Thoracic aorta (tissue), 2 donors: ENCODE measurements around the gene GHRHR. TPM values are rescaled to one million over a fixed set of nuclear protein-coding genes. Genes with fewer than 3 reads are reported as not detected.

Experiments
- ATAC-seq: fragments of 150-250 bp; one replicate; pipeline ENCODE4 v1.8.0; 2017; ENCODE audit warnings: low read depth; ENCODE audit not compliant: insufficient number of reproducible peaks, low FRiP score
- DNase-seq: peaks from one replicate; pipeline ENCODE4 v3.0.0-alpha.2; 2020; ENCODE audit warnings: low spot score
- H3K27ac ChIP-seq, 2 donors: fragments of 200-600 bp; sonication (generic); 1 replicate in 1 of 2; 2 replicates in 1 of 2; pipeline ENCODE4 v1.5.1; 2016; ENCODE audit warnings: mild to moderate bottlenecking in 2 of 2, moderate library complexity in 2 of 2
- H3K27me3 ChIP-seq: fragments of 200-600 bp; sonication (generic); replicated peaks from 2 replicates; pipeline ENCODE4 v1.6.0; 2016; ENCODE audit warnings: mild to moderate bottlenecking; ENCODE audit not compliant: insufficient read depth
- H3K36me3 ChIP-seq: fragments of 200-600 bp; sonication (generic); one replicate; pipeline ENCODE4 v1.5.1; 2016
- H3K4me1 ChIP-seq, 2 donors: fragments of 200-600 bp; sonication (generic); 1 replicate in 1 of 2; 2 replicates in 1 of 2; pipeline versions ENCODE4 v1.5.1 to v1.6.0; 2016; ENCODE audit warnings: low read depth in 2 of 2, mild to moderate bottlenecking in 1 of 2; ENCODE audit not compliant: control insufficient read depth in 1 of 2
- H3K4me3 ChIP-seq: fragments of 200-600 bp; sonication (generic); 2 replicates; pipeline ENCODE4 v1.5.1; 2016; ENCODE audit warnings: mild to moderate bottlenecking
- H3K9me3 ChIP-seq: fragments of 200-600 bp; sonication (generic); 2 replicates; pipeline ENCODE4 v1.5.1; 2016
- total RNA-seq, 2 donors: library from RNA; depleted of rRNA; stranded (reverse); fragments of >200 nt; gene quantifications; one replicate each; pipeline versions ENCODE4 v1.1.0 to v1.2.3, GENCODE V29; 2016
- TF ChIP-seq, protein P1 (sequence below): fragments of 200-600 bp; sonication (generic); IDR thresholded peaks from one replicate; pipeline ENCODE4 v1.5.1; 2019; ENCODE audit warnings: antibody characterized with exemption

Gene GHRHR
- total RNA-seq, 2 donors from 2014 or later = not detected

- DNase-seq = no peak
- H3K4me1 ChIP-seq = no peaks in the 10 kb centered on the region
- TF ChIP-seq, protein P1, sequence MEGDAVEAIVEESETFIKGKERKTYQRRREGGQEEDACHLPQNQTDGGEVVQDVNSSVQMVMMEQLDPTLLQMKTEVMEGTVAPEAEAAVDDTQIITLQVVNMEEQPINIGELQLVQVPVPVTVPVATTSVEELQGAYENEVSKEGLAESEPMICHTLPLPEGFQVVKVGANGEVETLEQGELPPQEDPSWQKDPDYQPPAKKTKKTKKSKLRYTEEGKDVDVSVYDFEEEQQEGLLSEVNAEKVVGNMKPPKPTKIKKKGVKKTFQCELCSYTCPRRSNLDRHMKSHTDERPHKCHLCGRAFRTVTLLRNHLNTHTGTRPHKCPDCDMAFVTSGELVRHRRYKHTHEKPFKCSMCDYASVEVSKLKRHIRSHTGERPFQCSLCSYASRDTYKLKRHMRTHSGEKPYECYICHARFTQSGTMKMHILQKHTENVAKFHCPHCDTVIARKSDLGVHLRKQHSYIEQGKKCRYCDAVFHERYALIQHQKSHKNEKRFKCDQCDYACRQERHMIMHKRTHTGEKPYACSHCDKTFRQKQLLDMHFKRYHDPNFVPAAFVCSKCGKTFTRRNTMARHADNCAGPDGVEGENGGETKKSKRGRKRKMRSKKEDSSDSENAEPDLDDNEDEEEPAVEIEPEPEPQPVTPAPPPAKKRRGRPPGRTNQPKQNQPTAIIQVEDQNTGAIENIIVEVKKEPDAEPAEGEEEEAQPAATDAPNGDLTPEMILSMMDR = no peak
- peaks cover 5% of the 10 kb centered on the region for H3K9me3 ChIP-seq
- ATAC-seq = no peak
- no peaks in the 10 kb centered on the region for H3K27me3 ChIP-seq
- H3K27ac ChIP-seq = no peak overlapping the region
- H3K4me3 ChIP-seq = no peak overlapping the region
- H3K36me3 ChIP-seq = no peaks in the 10 kb centered on the region
Measured at GRCh38 chr7:30954914-30955313, 8.8 kb upstream of the GHRHR start.

DNA sequence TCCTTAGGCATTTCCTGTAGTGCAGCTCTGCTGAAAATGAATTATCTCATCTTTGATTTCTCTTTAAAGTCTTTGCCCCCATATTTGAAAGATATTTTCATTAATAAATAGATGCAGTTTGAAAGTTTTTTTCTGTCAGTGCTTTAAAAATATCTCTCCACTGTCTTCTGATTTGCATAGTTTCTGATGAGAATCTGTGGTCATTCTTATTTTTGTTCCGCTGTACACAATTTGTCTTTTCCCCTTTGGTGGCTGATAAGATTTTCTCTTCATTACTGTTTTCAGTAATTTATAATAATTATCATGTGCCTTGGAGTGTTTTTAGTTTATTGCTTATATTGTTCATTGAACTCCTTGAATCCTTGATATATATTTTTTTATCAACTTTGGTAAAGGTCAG is 7.0 kb upstream of the GHRHR start:
- H3K4me1 ChIP-seq = no peaks in the 10 kb centered on the region
- H3K27me3 ChIP-seq = no peaks in the 10 kb centered on the region
- no peaks in the 10 kb centered on the region for H3K36me3 ChIP-seq
- ATAC-seq (no peak), DNase-seq (no peak)
- H3K9me3 ChIP-seq = peaks cover 5% of the 10 kb centered on the region
- H3K4me3 ChIP-seq = no peak overlapping the region
- no peak overlapping the region for H3K27ac ChIP-seq
- TF ChIP-seq, protein P1 = no peak

GRCh38 chr7:30965372-30965771 is 1.6 kb downstream of the GHRHR start:
- ATAC-seq (no peak), DNase-seq (no peak)
- no peak overlapping the region for H3K4me3 ChIP-seq
- no peaks in the 10 kb centered on the region for H3K36me3 ChIP-seq
- TF ChIP-seq, protein P1 = no peak
- H3K27me3 ChIP-seq = no peaks in the 10 kb centered on the region
- H3K4me1 ChIP-seq = no peaks in the 10 kb centered on the region
- no peak overlapping the region for H3K27ac ChIP-seq
- no peaks in the 10 kb centered on the region for H3K9me3 ChIP-seq

DNA sequence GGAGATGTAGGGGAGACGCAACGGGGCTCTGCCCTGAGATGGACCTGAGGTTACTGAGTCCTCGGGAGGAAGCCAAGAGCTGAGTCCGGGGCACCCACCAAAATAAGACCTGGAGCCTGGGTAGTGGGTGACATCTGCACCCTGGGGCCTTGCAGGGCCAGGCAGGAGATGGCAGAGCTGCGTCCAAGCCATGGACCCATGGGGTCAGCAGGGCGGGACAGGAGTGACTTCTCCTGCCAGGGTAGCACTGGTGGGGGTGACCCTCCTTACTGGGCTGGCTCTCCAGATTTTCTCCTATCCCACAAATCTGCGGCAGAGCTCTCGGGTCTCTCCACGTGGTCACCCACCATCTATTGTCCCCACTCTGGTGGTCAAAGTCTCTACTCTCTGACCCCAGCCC is 2.1 kb downstream of the GHRHR start:
- Histone ChIP-seq H3K27ac (no peak overlapping the region), H3K4me1 (no peaks in the 10 kb centered on the region), H3K27me3 (no peaks in the 10 kb centered on the region), H3K4me3 (no peak overlapping the region), H3K9me3 (no peaks in the 10 kb centered on the region), H3K36me3 (no peaks in the 10 kb centered on the region)
- TF ChIP-seq, protein P1 = no peak
- DNase-seq (no peak), ATAC-seq (no peak)

DNA sequence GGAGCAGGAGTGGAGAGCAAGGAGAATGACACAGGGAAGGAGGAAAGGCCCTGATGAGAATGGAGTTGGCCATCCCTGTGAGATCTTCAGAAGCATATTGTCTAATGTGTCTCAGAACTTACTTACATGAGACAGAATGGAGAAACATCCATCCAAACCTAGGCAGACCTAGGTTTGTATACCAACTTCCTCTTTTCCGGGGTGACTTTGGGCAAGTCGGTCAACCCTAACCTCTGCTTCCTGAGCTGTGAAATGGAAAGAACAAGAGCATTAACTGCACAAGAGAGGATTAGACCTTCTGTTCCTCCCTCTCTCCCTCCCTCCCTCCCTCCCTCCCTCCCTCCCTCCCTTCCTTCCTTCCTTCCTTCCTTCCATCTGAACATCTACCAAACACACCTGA is 4.5 kb downstream of the GHRHR start:
- H3K4me3 ChIP-seq = no peak overlapping the region
- H3K27ac ChIP-seq = no peak overlapping the region
- no peak for ATAC-seq
- H3K4me1 ChIP-seq = no peaks in the 10 kb centered on the region
- DNase-seq = no peak
- H3K36me3 ChIP-seq = no peaks in the 10 kb centered on the region
- TF ChIP-seq, protein P1 = no peak
- H3K27me3 ChIP-seq = no peaks in the 10 kb centered on the region
- H3K9me3 ChIP-seq = no peaks in the 10 kb centered on the region
